Fibroblast of lung (primary cell): Measurements from ENCODE around the gene NPC2. TPM values are rescaled to one million over a fixed set of nuclear protein-coding genes. Genes with fewer than 3 reads are reported as not detected.

Experiments
- DNase-seq, 2 donors: peaks; one replicate each; pipeline versions ENCODE4 v3.0.0 to v3.0.0-alpha.2; 2010; ENCODE audit warnings: low read depth in 2 of 2
- H2AFZ ChIP-seq: 2 replicates; pipeline ENCODE4 v1.5.1; 2012; ENCODE audit warnings: low read length, control low read depth, inconsistent platforms
- H3K27ac ChIP-seq: 2 replicates; pipeline ENCODE4 v1.5.1; 2011; ENCODE audit warnings: low read length, control low read depth; ENCODE audit not compliant: insufficient read depth
- H3K27me3 ChIP-seq: 2 replicates; pipeline ENCODE4 v1.5.1; 2011; ENCODE audit warnings: mild to moderate bottlenecking, low read length; ENCODE audit not compliant: control insufficient read depth, insufficient read depth
- H3K36me3 ChIP-seq: 2 replicates; pipeline ENCODE4 v1.5.1; 2011; ENCODE audit warnings: low read length; ENCODE audit not compliant: control insufficient read depth, insufficient read depth
- H3K4me1 ChIP-seq: 2 replicates; pipeline ENCODE4 v1.5.1; 2011; ENCODE audit warnings: low read length; ENCODE audit not compliant: control insufficient read depth, insufficient read depth; ENCODE audit errors: extremely low read depth
- H3K4me2 ChIP-seq: 2 replicates; pipeline ENCODE4 v1.5.1; 2011; ENCODE audit warnings: low read length, control low read depth; ENCODE audit not compliant: insufficient read depth; ENCODE audit errors: extremely low read depth
- H3K4me3 ChIP-seq, 4 experiments: fragments of 200-600 bp in 1 of 4; sonication (generic) in 1 of 4; replicated peaks in 1 of 4; 2 replicates each; pipeline ENCODE4 v1.5.1; 2011 to 2016; ENCODE audit warnings: low read length in 4 of 4, low read depth in 3 of 4, mild to moderate bottlenecking in 3 of 4, control low read depth in 2 of 4, inconsistent platforms in 1 of 4, mixed read lengths in 1 of 4; ENCODE audit not compliant: insufficient read depth in 1 of 4; ENCODE audit errors: control extremely low read depth in 1 of 4
- H3K79me2 ChIP-seq: 2 replicates; pipeline ENCODE4 v1.5.1; 2012; ENCODE audit warnings: mild to moderate bottlenecking, low read length, inconsistent platforms; ENCODE audit not compliant: control insufficient read depth, insufficient read depth
- H3K9ac ChIP-seq: 2 replicates; pipeline ENCODE4 v1.5.1; 2011; ENCODE audit warnings: mild to moderate bottlenecking, low read length, control low read depth; ENCODE audit not compliant: insufficient read depth
- H3K9me3 ChIP-seq: 2 replicates; pipeline ENCODE4 v1.5.1; 2012; ENCODE audit warnings: low read depth, low read length; ENCODE audit not compliant: control insufficient read depth, insufficient read depth
- H4K20me1 ChIP-seq: 2 replicates; pipeline ENCODE4 v1.5.1; 2011; ENCODE audit warnings: low read length; ENCODE audit not compliant: control insufficient read depth, insufficient read depth; ENCODE audit errors: extremely low read depth
- CTCF ChIP-seq, 2 donors: IDR thresholded peaks in 1 of 2; conservative IDR thresholded peaks in 1 of 2; 1 replicate in 1 of 2; 2 replicates in 1 of 2; pipeline ENCODE4 v1.5.1; 2011 to 2012; ENCODE audit warnings: low read length in 2 of 2, control low read depth in 1 of 2, inconsistent platforms in 1 of 2, low read depth in 1 of 2, mild to moderate bottlenecking in 1 of 2
- EZH2 ChIP-seq: IDR thresholded peaks from 2 replicates; pipeline ENCODE4 v1.5.1; 2012; ENCODE audit warnings: low read length, control low read depth, mild to moderate bottlenecking; ENCODE audit errors: missing control alignments
- polyA plus RNA-seq, 2 donors: library from polyadenylated mRNA; depleted of rRNA in 1 of 2; stranded (reverse) in 1 of 2; unstranded in 1 of 2; fragments of >200 nt; gene quantifications; 2 replicates each; pipeline ENCODE4 v1.2.1, GENCODE V29; 2011 to 2012; ENCODE audit warnings: missing spikeins in 1 of 2
- total RNA-seq: library from RNA; depleted of rRNA; stranded (reverse); fragments of >200 nt; gene quantifications from 2 replicates; pipeline ENCODE4 v1.2.1, GENCODE V29; 2014

The NPC2 gene
- total and polyA plus RNA-seq, 2 donors (not counting 1 experiment from before 2014, with no cell fraction given): 238 to 275 TPM

- Histone ChIP-seq H3K27ac (no peak overlapping the region), H3K9me3 (no peaks in the 10 kb centered on the region), H3K36me3 (no peaks in the 10 kb centered on the region), H3K4me2 (no peak overlapping the region), H3K4me1 (no peaks in the 10 kb centered on the region), H3K9ac (no peak overlapping the region), H2AFZ (no peak overlapping the region), H3K27me3 (peaks cover 10% of the 10 kb centered on the region), H4K20me1 (no peaks in the 10 kb centered on the region), H3K79me2 (no peaks in the 10 kb centered on the region), H3K4me3 (no peak overlapping the region)
- no peak for TF ChIP-seq CTCF (conservative IDR thresholded peaks at IDR 0.05 in 1 of 2, IDR thresholded peaks at IDR 0.05 in 1 of 2; ENCODE audit: low read depth in 1 of 2, low read length in 2 of 2)
- no peak for TF ChIP-seq EZH2
- no peak for DNase-seq
Measured at GRCh38 chr14:74442757-74443156, 50.3 kb downstream of the NPC2 start.

GRCh38 chr14:74441113-74441512 is 52.0 kb downstream of the NPC2 start:
- Histone ChIP-seq H4K20me1 (no peaks in the 10 kb centered on the region), H2AFZ (no peak overlapping the region), H3K4me1 (no peaks in the 10 kb centered on the region), H3K9ac (no peak overlapping the region), H3K27me3 (peaks cover 10% of the 10 kb centered on the region), H3K4me3 (no peak overlapping the region), H3K4me2 (no peak overlapping the region), H3K36me3 (no peaks in the 10 kb centered on the region), H3K27ac (no peak overlapping the region), H3K79me2 (no peaks in the 10 kb centered on the region), H3K9me3 (no peaks in the 10 kb centered on the region)
- TF ChIP-seq EZH2 (no peak), CTCF (conservative IDR thresholded peaks at IDR 0.05 in 1 of 2, IDR thresholded peaks at IDR 0.05 in 1 of 2; ENCODE audit: low read depth in 1 of 2, low read length in 2 of 2) (no peak)
- DNase-seq: no peak

- Histone ChIP-seq H3K9me3 (no peaks in the 10 kb centered on the region), H3K9ac (no peak overlapping the region), H3K36me3 (no peaks in the 10 kb centered on the region), H3K4me3 (no peak overlapping the region), H2AFZ (no peak overlapping the region), H3K27ac (no peak overlapping the region), H3K27me3 (peaks cover 10% of the 10 kb centered on the region), H3K79me2 (no peaks in the 10 kb centered on the region), H3K4me2 (no peak overlapping the region), H3K4me1 (no peaks in the 10 kb centered on the region), H4K20me1 (no peaks in the 10 kb centered on the region)
- no peak for TF ChIP-seq CTCF (conservative IDR thresholded peaks at IDR 0.05 in 1 of 2, IDR thresholded peaks at IDR 0.05 in 1 of 2; ENCODE audit: low read depth in 1 of 2, low read length in 2 of 2)
- TF ChIP-seq EZH2: no peak
- DNase-seq: no peak
Measured at GRCh38 chr14:74438351-74438915, 54.7 kb downstream of the NPC2 start.
